Osteocyte (in vitro differentiated cells): ENCODE measurements around the gene CACNA1A. TPM values are rescaled to one million over a fixed set of nuclear protein-coding genes. Genes with fewer than 3 reads are reported as not detected.

Experiments used
- DNase-seq: peaks from one replicate; pipeline ENCODE4 v3.0.0; 2021; ENCODE audit warnings: mixed read lengths; ENCODE audit not compliant: unreplicated experiment; ENCODE audit errors: extremely low spot score
- H3K27ac Mint-ChIP-seq: one replicate; pipeline ENCODE4 v1.8.0; 2021; ENCODE audit warnings: mild to moderate bottlenecking, mixed read lengths; ENCODE audit not compliant: unreplicated experiment
- H3K27me3 Mint-ChIP-seq: one replicate; pipeline ENCODE4 v1.8.0; 2021; ENCODE audit warnings: mixed read lengths; ENCODE audit not compliant: unreplicated experiment
- H3K36me3 Mint-ChIP-seq: one replicate; pipeline ENCODE4 v1.8.0; 2021; ENCODE audit warnings: mixed read lengths; ENCODE audit not compliant: unreplicated experiment
- H3K4me1 Mint-ChIP-seq: one replicate; pipeline ENCODE4 v1.8.0; 2021; ENCODE audit warnings: mixed read lengths; ENCODE audit not compliant: unreplicated experiment
- H3K4me3 Mint-ChIP-seq: one replicate; pipeline ENCODE4 v1.8.0; 2021; ENCODE audit warnings: mild to moderate bottlenecking, moderate library complexity, mixed read lengths; ENCODE audit not compliant: unreplicated experiment
- H3K9me3 Mint-ChIP-seq: one replicate; pipeline ENCODE4 v1.8.0; 2021; ENCODE audit warnings: mixed read lengths; ENCODE audit not compliant: unreplicated experiment
- CTCF ChIP-seq: fragments of 200-600 bp; sonication (generic); IDR thresholded peaks from 2 replicates; pipeline ENCODE4 v1.5.0; 2021; ENCODE audit warnings: antibody characterized with exemption, mild to moderate bottlenecking, moderate library complexity
- total RNA-seq: library from RNA; stranded (reverse); gene quantifications from 2 replicates; pipeline ENCODE4 v1.2.1, GENCODE V29; 2021

CACNA1A gene
- total RNA-seq, 1 donor from 2014 or later, result 2.3 TPM

GRCh38 chr19:13231663-13232062 is 274.6 kb downstream of the CACNA1A start:
- peaks cover 11% of the 10 kb centered on the region for H3K9me3 Mint-ChIP-seq
- no peak overlapping the region for H3K4me3 Mint-ChIP-seq
- H3K27me3 Mint-ChIP-seq, result peaks cover 24% of the 10 kb centered on the region
- no peak for DNase-seq
- H3K36me3 Mint-ChIP-seq, result no peaks in the 10 kb centered on the region
- H3K4me1 Mint-ChIP-seq, result peaks cover 3% of the 10 kb centered on the region
- no peak for TF ChIP-seq CTCF
- no peak overlapping the region for H3K27ac Mint-ChIP-seq

- no peaks in the 10 kb centered on the region for H3K36me3 Mint-ChIP-seq
- no peak overlapping the region for H3K27ac Mint-ChIP-seq
- H3K4me1 Mint-ChIP-seq, result no peaks in the 10 kb centered on the region
- no peak for DNase-seq
- no peaks in the 10 kb centered on the region for H3K9me3 Mint-ChIP-seq
- H3K4me3 Mint-ChIP-seq, result no peak overlapping the region
- peaks cover 30% of the 10 kb centered on the region for H3K27me3 Mint-ChIP-seq
- no peak for TF ChIP-seq CTCF
These were observed 277.0 kb downstream of the CACNA1A start for GRCh38 chr19:13229246-13229645.

GRCh38 chr19:13228561-13228960 is 277.7 kb downstream of the CACNA1A start:
- H3K9me3 Mint-ChIP-seq, result no peaks in the 10 kb centered on the region
- no peak for TF ChIP-seq CTCF
- no peak for DNase-seq
- H3K36me3 Mint-ChIP-seq, result no peaks in the 10 kb centered on the region
- H3K27me3 Mint-ChIP-seq, result peaks cover 31% of the 10 kb centered on the region
- no peaks in the 10 kb centered on the region for H3K4me1 Mint-ChIP-seq
- no peak overlapping the region for H3K4me3 Mint-ChIP-seq
- H3K27ac Mint-ChIP-seq, result no peak overlapping the region

DNA sequence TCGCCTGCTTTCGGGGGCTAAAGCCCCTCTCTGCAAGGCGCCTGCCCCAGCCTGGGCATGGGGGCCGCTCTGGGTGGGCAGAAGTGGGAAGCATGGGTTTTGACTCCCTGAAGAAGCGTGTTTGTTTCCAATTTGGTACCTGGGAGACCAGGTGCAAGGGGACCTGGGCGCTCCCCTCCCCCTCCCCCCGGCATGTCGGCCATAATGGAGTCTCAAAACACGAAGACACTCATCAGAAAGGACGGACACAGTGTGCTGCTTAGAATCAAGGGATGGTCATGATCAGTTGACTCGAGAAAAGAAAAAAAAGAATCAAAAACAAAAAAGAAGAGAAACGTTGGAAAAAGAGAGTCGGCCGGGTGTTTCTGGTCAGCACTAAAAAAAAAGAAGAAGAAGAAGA is 279.3 kb downstream of the CACNA1A start:
- peaks cover 29% of the 10 kb centered on the region for H3K27me3 Mint-ChIP-seq
- no peak for DNase-seq
- no peak overlapping the region for H3K27ac Mint-ChIP-seq
- H3K9me3 Mint-ChIP-seq, result no peaks in the 10 kb centered on the region
- H3K4me3 Mint-ChIP-seq, result no peak overlapping the region
- no peaks in the 10 kb centered on the region for H3K36me3 Mint-ChIP-seq
- no peak for TF ChIP-seq CTCF
- H3K4me1 Mint-ChIP-seq, result no peaks in the 10 kb centered on the region

DNA sequence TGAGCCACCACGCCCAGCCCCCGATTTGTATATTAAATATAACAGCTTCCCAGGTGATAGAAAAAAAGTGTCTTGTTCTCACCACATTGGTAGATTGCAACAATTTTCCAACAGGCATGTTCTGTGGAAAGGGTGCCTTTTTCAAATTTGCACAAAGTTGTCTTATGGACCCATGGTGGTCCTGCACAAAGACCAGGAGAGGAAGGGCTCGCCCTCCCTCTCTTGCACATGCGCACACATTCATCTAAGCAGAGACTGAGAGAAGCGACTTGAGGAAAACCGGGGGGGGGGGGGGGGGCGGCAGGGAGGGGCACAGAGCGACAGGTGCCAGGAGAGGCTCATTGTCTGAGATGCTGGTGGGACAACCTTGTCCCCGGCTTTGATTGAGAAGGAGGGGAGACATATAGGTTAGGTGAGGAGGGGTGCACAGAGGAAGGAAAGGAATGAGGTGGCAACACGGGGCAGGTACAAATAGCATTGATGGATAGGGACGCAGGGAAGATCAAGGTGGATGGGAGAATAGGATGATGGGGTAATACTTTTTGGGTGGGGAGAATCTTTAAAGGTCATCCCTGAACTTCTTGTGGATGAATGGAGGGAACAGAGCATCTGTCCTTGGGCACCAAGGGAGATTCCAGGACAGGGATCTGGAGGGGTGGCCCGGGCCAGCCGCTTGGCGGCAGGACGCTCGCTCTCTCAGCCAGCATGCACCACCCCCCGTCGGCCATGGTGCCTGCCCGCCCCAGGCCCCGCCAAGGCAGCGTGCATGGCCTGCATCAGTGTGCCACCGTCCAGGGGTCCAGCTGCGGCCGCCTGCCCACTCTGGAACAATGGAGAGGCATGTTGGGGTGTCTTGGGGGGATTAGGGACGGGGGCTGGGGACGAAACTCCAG is 280.1 kb downstream of the CACNA1A start:
- Mint-ChIP-seq H3K9me3 (no peaks in the 10 kb centered on the region), H3K36me3 (no peaks in the 10 kb centered on the region), H3K4me3 (no peak overlapping the region), H3K27me3 (peaks cover 29% of the 10 kb centered on the region), H3K4me1 (no peaks in the 10 kb centered on the region), H3K27ac (no peak overlapping the region)
- no peak for DNase-seq
- TF ChIP-seq CTCF, result no peak
